A673 (cell line): ENCODE data around the gene MYD88.

ENCODE experiments used
- EZH2 ChIP-seq: fragments of 200-600 bp; sonication (generic); IDR thresholded peaks from 2 replicates; pipeline ENCODE4 v1.6.1; 2017; ENCODE audit warnings: borderline replicate concordance, low read depth, mild to moderate bottlenecking, mixed read lengths, antibody characterized with exemption, low read length; ENCODE audit not compliant: poor library complexity, severe bottlenecking
- TF ChIP-seq, protein P1 (sequence below): fragments of 300-800, 200-600 bp; sonication (generic); conservative IDR thresholded peaks from 2 replicates; pipeline ENCODE4 v1.5.1; 2017; ENCODE audit warnings: low read depth, mild to moderate bottlenecking, antibody characterized with exemption, low read length, moderate library complexity, mixed read lengths

DNA sequence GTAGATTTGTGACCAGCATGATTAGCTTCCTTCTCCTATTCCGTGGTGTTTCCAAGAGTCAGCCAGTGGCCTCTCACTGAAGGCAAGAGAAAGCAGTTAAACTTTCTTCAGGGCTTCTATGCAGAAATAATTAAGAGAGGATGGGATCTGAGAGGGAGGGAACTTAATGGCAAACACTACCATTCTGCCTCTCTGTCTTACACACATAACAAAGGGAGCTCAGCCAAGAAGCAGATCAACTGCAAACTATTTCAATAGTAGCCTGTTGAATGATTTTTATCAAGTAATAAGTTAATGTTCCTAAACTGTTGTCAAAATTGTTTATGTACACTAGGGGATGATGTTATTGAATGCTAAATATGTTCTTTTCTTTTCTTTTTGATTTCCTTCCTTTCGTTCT, 38.7 kb downstream of the MYD88 start:
- TF ChIP-seq, protein P1, sequence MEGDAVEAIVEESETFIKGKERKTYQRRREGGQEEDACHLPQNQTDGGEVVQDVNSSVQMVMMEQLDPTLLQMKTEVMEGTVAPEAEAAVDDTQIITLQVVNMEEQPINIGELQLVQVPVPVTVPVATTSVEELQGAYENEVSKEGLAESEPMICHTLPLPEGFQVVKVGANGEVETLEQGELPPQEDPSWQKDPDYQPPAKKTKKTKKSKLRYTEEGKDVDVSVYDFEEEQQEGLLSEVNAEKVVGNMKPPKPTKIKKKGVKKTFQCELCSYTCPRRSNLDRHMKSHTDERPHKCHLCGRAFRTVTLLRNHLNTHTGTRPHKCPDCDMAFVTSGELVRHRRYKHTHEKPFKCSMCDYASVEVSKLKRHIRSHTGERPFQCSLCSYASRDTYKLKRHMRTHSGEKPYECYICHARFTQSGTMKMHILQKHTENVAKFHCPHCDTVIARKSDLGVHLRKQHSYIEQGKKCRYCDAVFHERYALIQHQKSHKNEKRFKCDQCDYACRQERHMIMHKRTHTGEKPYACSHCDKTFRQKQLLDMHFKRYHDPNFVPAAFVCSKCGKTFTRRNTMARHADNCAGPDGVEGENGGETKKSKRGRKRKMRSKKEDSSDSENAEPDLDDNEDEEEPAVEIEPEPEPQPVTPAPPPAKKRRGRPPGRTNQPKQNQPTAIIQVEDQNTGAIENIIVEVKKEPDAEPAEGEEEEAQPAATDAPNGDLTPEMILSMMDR, result no peak
- no peak for TF ChIP-seq EZH2
